HCT116 (cell line): Measurements from ENCODE around the gene SERINC3. TPM values are rescaled to one million over a fixed set of nuclear protein-coding genes. Genes with fewer than 3 reads are reported as not detected.

Experiments used
- ATAC-seq: fragments of 200-7000 bp; cut with Tn5 transposase; 2 replicates; pipeline ENCODE4 v1.9.1; 2020; ENCODE audit warnings: mild to moderate bottlenecking, moderate library complexity
- BruUV-seq: library from RNA; stranded (reverse); fragments of 400-500 nt; replicated peaks from 2 replicates; lab custom pipeline; 2021; lab: Mats Ljungman, UMichigan
- CTCF ChIA-PET: fragments of 300-600 bp; sonication (Branson Sonifier 250); formaldehyde crosslinking; loops from one replicate; lab custom pipeline; 2021; ENCODE audit warnings: antibody characterized with exemption; lab: Charles Lee
- POLR2A ChIA-PET: fragments of 300-600, 350-600 bp; sonication (Branson Sonifier 250); formaldehyde crosslinking; loops from one replicate; lab custom pipeline; 2021; ENCODE audit warnings: antibody characterized with exemption; lab: Charles Lee
- RAD21 ChIA-PET, 2 experiments: fragments of 300-600 bp; sonication (Branson Sonifier 250); formaldehyde crosslinking; loops; one replicate each; lab custom pipeline; 2023; ENCODE audit warnings: low total read pairs in 2 of 2; ENCODE audit not compliant: uncharacterized antibody in 2 of 2, unreplicated experiment in 2 of 2, low non-redundant PET in 1 of 2; lab: Charles Lee
- DNase-seq: peaks from one replicate; pipeline ENCODE4 v3.0.0-alpha.2; 2010; ENCODE audit warnings: low read depth, low spot score
- H2AFZ ChIP-seq: fragments of 200-600 bp; shearing (Covaris generic), sonication (generic); 2 replicates; pipeline ENCODE4 v1.6.1; 2017; ENCODE audit warnings: low read depth, mixed run types, mixed read lengths, antibody characterized with exemption, low read length; ENCODE audit not compliant: poor library complexity, severe bottlenecking
- H3K27ac ChIP-seq: 2 replicates; pipeline ENCODE4 v1.5.1; 2012; ENCODE audit warnings: low read depth, low read length
- H3K27me3 ChIP-seq: fragments of 200-600 bp; sonication (generic); 2 replicates; pipeline ENCODE4 v1.6.1; 2016; ENCODE audit warnings: mixed run types, low read length, mixed read lengths; ENCODE audit not compliant: insufficient read depth
- H3K36me3 ChIP-seq, 2 experiments: fragments of 200-500 bp in 1 of 2; fragments of 200-600 bp in 1 of 2; sonication (Bioruptor generic) in 1 of 2; sonication (generic) in 1 of 2; 2 replicates each; pipeline versions ENCODE4 v1.5.1 to v1.6.1; 2014 to 2016; ENCODE audit warnings: low read length in 2 of 2, inconsistent platforms in 1 of 2, mixed read lengths in 1 of 2, mixed run types in 1 of 2; ENCODE audit not compliant: insufficient read depth in 2 of 2, control insufficient read depth in 1 of 2
- H3K4me1 ChIP-seq, 2 experiments: fragments of 200-600 bp in 1 of 2; sonication (generic) in 1 of 2; 2 replicates each; pipeline versions ENCODE4 v1.5.1 to v1.6.1; 2012 to 2017; ENCODE audit warnings: low read length in 2 of 2, inconsistent platforms in 1 of 2, mild to moderate bottlenecking in 1 of 2, mixed read lengths in 1 of 2, mixed run types in 1 of 2, moderate library complexity in 1 of 2; ENCODE audit not compliant: insufficient read depth in 2 of 2, control insufficient read depth in 1 of 2
- H3K4me2 ChIP-seq: fragments of 200-600 bp; sonication (generic); 2 replicates; pipeline ENCODE4 v1.6.1; 2017; ENCODE audit warnings: mixed run types, low read length, mixed read lengths
- H3K4me3 ChIP-seq, 2 experiments: fragments of 200-600 bp in 1 of 2; sonication (generic) in 1 of 2; replicated peaks in 1 of 2; 2 replicates each; pipeline ENCODE4 v1.5.1; 2011 to 2016; ENCODE audit warnings: low read length in 2 of 2, control low read depth in 1 of 2, low read depth in 1 of 2, mild to moderate bottlenecking in 1 of 2, mixed read lengths in 1 of 2, mixed run types in 1 of 2
- H3K79me2 ChIP-seq: fragments of 200-600 bp; sonication (generic); 2 replicates; pipeline ENCODE4 v1.6.1; 2017; ENCODE audit warnings: mild to moderate bottlenecking, mixed run types, low read length, moderate library complexity, mixed read lengths; ENCODE audit not compliant: insufficient read depth
- H3K9ac ChIP-seq: fragments of 200-600 bp; sonication (generic); 2 replicates; pipeline ENCODE4 v1.6.1; 2016; ENCODE audit warnings: low read length, mixed read lengths
- H3K9me2 ChIP-seq: fragments of 200-600 bp; sonication (generic), shearing (Covaris generic); 2 replicates; pipeline ENCODE4 v1.6.1; 2017; ENCODE audit warnings: mixed run types, mild to moderate bottlenecking, moderate library complexity; ENCODE audit not compliant: insufficient read depth
- H3K9me3 ChIP-seq, 2 experiments: fragments of 200-500 bp in 1 of 2; fragments of 200-600 bp in 1 of 2; sonication (Bioruptor generic) in 1 of 2; sonication (generic) in 1 of 2; 2 replicates each; pipeline ENCODE4 v1.6.1; 2014 to 2017; ENCODE audit warnings: low read length in 2 of 2, mixed read lengths in 2 of 2, inconsistent platforms in 1 of 2, low read depth in 1 of 2, mild to moderate bottlenecking in 1 of 2, mixed run types in 1 of 2, moderate library complexity in 1 of 2; ENCODE audit not compliant: control insufficient read depth in 1 of 2, insufficient read depth in 1 of 2
- H4K20me1 ChIP-seq: fragments of 200-600 bp; sonication (generic), shearing (Covaris generic); 2 replicates; pipeline ENCODE4 v1.6.1; 2017; ENCODE audit warnings: mixed run types, mild to moderate bottlenecking, moderate library complexity; ENCODE audit not compliant: insufficient read depth
- CEBPB ChIP-seq: IDR thresholded peaks from 2 replicates; pipeline ENCODE4 v1.6.1; 2012; ENCODE audit warnings: low read depth
- RAD21 ChIP-seq: IDR thresholded peaks from 2 replicates; pipeline ENCODE4 v1.6.1; 2012; ENCODE audit warnings: low read depth, mild to moderate bottlenecking
- REST ChIP-seq: IDR thresholded peaks from 2 replicates; pipeline ENCODE4 v1.6.1; 2012; ENCODE audit warnings: low read depth
- TCF7L2 ChIP-seq: IDR thresholded peaks from 2 replicates; pipeline ENCODE4 v1.7.0; 2011; ENCODE audit warnings: borderline replicate concordance, inconsistent platforms; ENCODE audit not compliant: insufficient read depth, insufficient read length; ENCODE audit errors: extremely low read depth
- ZBTB33 ChIP-seq: IDR thresholded peaks from 2 replicates; pipeline ENCODE4 v1.6.1; 2011; ENCODE audit warnings: mild to moderate bottlenecking, low read length, moderate library complexity; ENCODE audit not compliant: insufficient replicate concordance; ENCODE audit errors: extremely low read depth
- intact Hi-C: fragments of 100-400 bp; cut with micrococcal nuclease; formaldehyde crosslinking; loops from 2 replicates; pipeline ENCODE4 v1.10.0; 2022
- total RNA-seq: library from RNA; stranded (reverse); gene quantifications from one replicate; pipeline ENCODE4 v1.2.1, GENCODE V29; 2021; ENCODE audit not compliant: unreplicated experiment

Gene SERINC3
- total RNA-seq, 1 experiment from 2014 or later, result 56.8 TPM

- no peaks in the 10 kb centered on the region for H3K27me3 ChIP-seq
- CTCF ChIA-PET, result no interaction called here
- no peak for DNase-seq
These were observed 32.6 kb downstream of the SERINC3 start for GRCh38 chr20:44489223-44489622.

More at GRCh38 chr20:44489223-44489622, 32.6 kb downstream of the SERINC3 start:
- no TSS peak for BruUV-seq
- Histone ChIP-seq H3K9me3 (no peaks in the 10 kb centered on the region), H3K36me3 (peaks cover 12 to 26% of the 10 kb centered on the region in 2 experiments; a peak in 3 of 4 replicates), H2AFZ (no peak overlapping the region), H3K9ac (no peak overlapping the region), H3K4me2 (no peak overlapping the region)
- TF ChIP-seq REST (no peak), CEBPB (no peak), ZBTB33 (no peak), TCF7L2 (no peak), RAD21 (no peak)
- TF ChIP-seq, all 23 proteins: peak for 0
- POLR2A ChIA-PET, result no interaction called here
- Histone ChIP-seq H3K4me3 (no peak overlapping the region), H3K27ac (no peak overlapping the region), H4K20me1 (no peaks in the 10 kb centered on the region), H3K79me2 (no peaks in the 10 kb centered on the region), H3K4me1 (peaks cover 0 to under 1% of the 10 kb centered on the region in 2 experiments; a peak in 1 of 4 replicates), H3K9me2 (no peaks in the 10 kb centered on the region)
- intact Hi-C loops, result no loop called here
- ATAC-seq, result no peak
- RAD21 ChIA-PET, result no interaction called here
